SK-N-SH treated with all-trans-retinoic acid at 6 μM for 48 hours (cell line): ENCODE results near the gene KRT39.

Experiments
- ATAC-seq: fragments of 200-7000 bp; cut with Tn5 transposase; 3 replicates; pipeline ENCODE4 v1.9.1; 2020; ENCODE audit warnings: mild to moderate bottlenecking, moderate library complexity
- ARNTL ChIP-seq: fragments of 450-650 bp; formaldehyde crosslinking; IDR thresholded peaks from 2 replicates; pipeline ENCODE4 v1.5.0; 2020; ENCODE audit warnings: low read depth, mild to moderate bottlenecking, moderate library complexity, borderline replicate concordance
- BACH2 ChIP-seq: fragments of 250-450 bp; sonication (Bioruptor Pico); IDR thresholded peaks from 2 replicates; pipeline ENCODE4 v1.9.0; 2021; ENCODE audit warnings: mild to moderate bottlenecking, borderline replicate concordance
- CSDC2 ChIP-seq: fragments of 250-450 bp; sonication (Bioruptor Pico); IDR thresholded peaks from 2 replicates; pipeline ENCODE4 v1.5.0; 2020; ENCODE audit warnings: mild to moderate bottlenecking, moderate library complexity
- GLIS3 ChIP-seq: fragments of 250-450 bp; sonication (Bioruptor Pico); IDR thresholded peaks from 2 replicates; pipeline ENCODE4 v1.5.0; 2020; ENCODE audit warnings: mild to moderate bottlenecking, moderate library complexity
- PPARA ChIP-seq: fragments of 250-450 bp; sonication (Bioruptor Pico); IDR thresholded peaks from 2 replicates; pipeline ENCODE4 v1.5.0; 2020; ENCODE audit warnings: mild to moderate bottlenecking, borderline replicate concordance
- RARB ChIP-seq: fragments of 250-450 bp; sonication (Bioruptor Pico); IDR thresholded peaks from 2 replicates; pipeline ENCODE4 v1.8.0; 2021; ENCODE audit warnings: mild to moderate bottlenecking, moderate library complexity
- SNAI2 ChIP-seq: fragments of 250-450 bp; sonication (Bioruptor Pico); IDR thresholded peaks from 2 replicates; pipeline ENCODE4 v1.5.0; 2020; ENCODE audit warnings: mild to moderate bottlenecking, moderate library complexity
- TCF4 ChIP-seq: fragments of 250-450 bp; sonication (Bioruptor Pico); IDR thresholded peaks from 2 replicates; pipeline ENCODE4 v1.8.0; 2021; ENCODE audit warnings: mild to moderate bottlenecking, moderate library complexity, borderline replicate concordance
- TOX ChIP-seq: fragments of 250-450 bp; sonication (Bioruptor Pico); IDR thresholded peaks from 2 replicates; pipeline ENCODE4 v1.8.0; 2021; ENCODE audit warnings: mild to moderate bottlenecking, moderate library complexity, borderline replicate concordance
- ZC3H10 ChIP-seq: fragments of 250-450 bp; sonication (Bioruptor Pico); IDR thresholded peaks from 2 replicates; pipeline ENCODE4 v1.5.1; 2021; ENCODE audit warnings: mild to moderate bottlenecking, moderate library complexity
- ZFP3 ChIP-seq: fragments of 250-450 bp; sonication (Bioruptor Pico); IDR thresholded peaks from 2 replicates; pipeline ENCODE4 v1.5.0; 2020; ENCODE audit warnings: mild to moderate bottlenecking, moderate library complexity
- ZFP30 ChIP-seq: fragments of 450-650 bp; formaldehyde crosslinking; IDR thresholded peaks from 2 replicates; pipeline ENCODE4 v1.5.0; 2022; ENCODE audit warnings: mild to moderate bottlenecking, moderate library complexity
- ZNF565 ChIP-seq: fragments of 450-650 bp; formaldehyde crosslinking; conservative IDR thresholded peaks from 2 replicates; pipeline ENCODE4 v1.5.0; 2020; ENCODE audit warnings: low read depth, mild to moderate bottlenecking, moderate library complexity
- ZNF70 ChIP-seq: fragments of 450-650 bp; formaldehyde crosslinking; IDR thresholded peaks from 2 replicates; pipeline ENCODE4 v1.5.0; 2020; ENCODE audit warnings: mild to moderate bottlenecking, moderate library complexity
- ZNF8 ChIP-seq: fragments of 450-650 bp; formaldehyde crosslinking; IDR thresholded peaks from 2 replicates; pipeline ENCODE4 v1.5.0; 2020; ENCODE audit warnings: mild to moderate bottlenecking, moderate library complexity
- TF ChIP-seq, protein P1 (sequence below): fragments of 250-450 bp; sonication (Bioruptor Pico); IDR thresholded peaks from 2 replicates; pipeline ENCODE4 v1.5.1; 2021; ENCODE audit warnings: mild to moderate bottlenecking, moderate library complexity
- TF ChIP-seq, protein P2 (sequence below): fragments of 250-450 bp; sonication (Bioruptor Pico); IDR thresholded peaks from 2 replicates; pipeline ENCODE4 v1.5.0; 2020; ENCODE audit warnings: mild to moderate bottlenecking, moderate library complexity
- TF ChIP-seq, protein P3 (sequence below): fragments of 250-450 bp; sonication (Bioruptor Pico); IDR thresholded peaks from 2 replicates; pipeline ENCODE4 v1.8.0; 2020; ENCODE audit warnings: mild to moderate bottlenecking, moderate library complexity, borderline replicate concordance

KRT39 gene

GRCh38 chr17:41010441-41010840 lies 43.7 kb upstream of the KRT39 start:
- no peak for TF ChIP-seq ZNF70 (CRISPR knock-in tag)
- TF ChIP-seq ZFP30 (CRISPR knock-in tag), result no peak
- TF ChIP-seq, protein P1, sequence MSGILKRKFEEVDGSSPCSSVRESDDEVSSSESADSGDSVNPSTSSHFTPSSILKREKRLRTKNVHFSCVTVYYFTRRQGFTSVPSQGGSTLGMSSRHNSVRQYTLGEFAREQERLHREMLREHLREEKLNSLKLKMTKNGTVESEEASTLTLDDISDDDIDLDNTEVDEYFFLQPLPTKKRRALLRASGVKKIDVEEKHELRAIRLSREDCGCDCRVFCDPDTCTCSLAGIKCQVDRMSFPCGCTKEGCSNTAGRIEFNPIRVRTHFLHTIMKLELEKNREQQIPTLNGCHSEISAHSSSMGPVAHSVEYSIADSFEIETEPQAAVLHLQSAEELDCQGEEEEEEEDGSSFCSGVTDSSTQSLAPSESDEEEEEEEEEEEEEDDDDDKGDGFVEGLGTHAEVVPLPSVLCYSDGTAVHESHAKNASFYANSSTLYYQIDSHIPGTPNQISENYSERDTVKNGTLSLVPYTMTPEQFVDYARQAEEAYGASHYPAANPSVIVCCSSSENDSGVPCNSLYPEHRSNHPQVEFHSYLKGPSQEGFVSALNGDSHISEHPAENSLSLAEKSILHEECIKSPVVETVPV (CRISPR knock-in tag), result no peak
- TF ChIP-seq GLIS3 (CRISPR knock-in tag), result no peak
- TF ChIP-seq CSDC2 (CRISPR knock-in tag), result no peak
- TF ChIP-seq, protein P2, sequence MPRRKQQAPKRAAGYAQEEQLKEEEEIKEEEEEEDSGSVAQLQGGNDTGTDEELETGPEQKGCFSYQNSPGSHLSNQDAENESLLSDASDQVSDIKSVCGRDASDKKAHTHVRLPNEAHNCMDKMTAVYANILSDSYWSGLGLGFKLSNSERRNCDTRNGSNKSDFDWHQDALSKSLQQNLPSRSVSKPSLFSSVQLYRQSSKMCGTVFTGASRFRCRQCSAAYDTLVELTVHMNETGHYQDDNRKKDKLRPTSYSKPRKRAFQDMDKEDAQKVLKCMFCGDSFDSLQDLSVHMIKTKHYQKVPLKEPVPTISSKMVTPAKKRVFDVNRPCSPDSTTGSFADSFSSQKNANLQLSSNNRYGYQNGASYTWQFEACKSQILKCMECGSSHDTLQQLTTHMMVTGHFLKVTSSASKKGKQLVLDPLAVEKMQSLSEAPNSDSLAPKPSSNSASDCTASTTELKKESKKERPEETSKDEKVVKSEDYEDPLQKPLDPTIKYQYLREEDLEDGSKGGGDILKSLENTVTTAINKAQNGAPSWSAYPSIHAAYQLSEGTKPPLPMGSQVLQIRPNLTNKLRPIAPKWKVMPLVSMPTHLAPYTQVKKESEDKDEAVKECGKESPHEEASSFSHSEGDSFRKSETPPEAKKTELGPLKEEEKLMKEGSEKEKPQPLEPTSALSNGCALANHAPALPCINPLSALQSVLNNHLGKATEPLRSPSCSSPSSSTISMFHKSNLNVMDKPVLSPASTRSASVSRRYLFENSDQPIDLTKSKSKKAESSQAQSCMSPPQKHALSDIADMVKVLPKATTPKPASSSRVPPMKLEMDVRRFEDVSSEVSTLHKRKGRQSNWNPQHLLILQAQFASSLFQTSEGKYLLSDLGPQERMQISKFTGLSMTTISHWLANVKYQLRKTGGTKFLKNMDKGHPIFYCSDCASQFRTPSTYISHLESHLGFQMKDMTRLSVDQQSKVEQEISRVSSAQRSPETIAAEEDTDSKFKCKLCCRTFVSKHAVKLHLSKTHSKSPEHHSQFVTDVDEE (CRISPR knock-in tag), result no peak
- TF ChIP-seq PPARA, result no peak
- ATAC-seq, result no peak

- TF ChIP-seq, protein P1 (CRISPR knock-in tag), result no peak
- no peak for TF ChIP-seq ARNTL (CRISPR knock-in tag)
- TF ChIP-seq ZNF70 (CRISPR knock-in tag), result no peak
- TF ChIP-seq ZFP3 (CRISPR knock-in tag), result no peak
- TF ChIP-seq SNAI2 (CRISPR knock-in tag), result no peak
- TF ChIP-seq ZNF8 (CRISPR knock-in tag), result no peak
- no peak for TF ChIP-seq RARB (CRISPR knock-in tag)
- no peak for ATAC-seq
These were observed 43.2 kb upstream of the KRT39 start for GRCh38 chr17:41009936-41010335.

DNA sequence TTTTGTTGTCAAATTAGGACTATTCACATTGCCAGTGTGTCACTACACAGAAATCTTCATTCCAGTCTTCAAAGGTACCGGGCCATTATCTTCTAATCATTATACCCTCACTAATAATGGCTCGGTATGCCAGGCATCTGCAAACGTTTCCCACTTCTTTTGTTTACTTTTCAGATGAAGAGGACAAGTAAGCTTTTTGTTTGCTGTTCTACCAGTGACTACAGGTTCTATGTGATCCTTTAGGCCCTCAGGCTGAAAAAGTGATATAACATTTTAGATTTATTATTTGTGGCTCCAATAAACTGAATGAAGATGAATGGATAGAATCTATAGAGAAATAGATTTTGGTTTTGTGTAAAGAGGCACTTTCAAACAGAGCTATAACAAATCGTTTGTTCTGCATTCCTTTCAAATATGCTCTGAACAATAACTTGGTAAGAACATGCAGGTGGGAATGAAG lies 42.6 kb upstream of the KRT39 start:
- TF ChIP-seq, protein P3, sequence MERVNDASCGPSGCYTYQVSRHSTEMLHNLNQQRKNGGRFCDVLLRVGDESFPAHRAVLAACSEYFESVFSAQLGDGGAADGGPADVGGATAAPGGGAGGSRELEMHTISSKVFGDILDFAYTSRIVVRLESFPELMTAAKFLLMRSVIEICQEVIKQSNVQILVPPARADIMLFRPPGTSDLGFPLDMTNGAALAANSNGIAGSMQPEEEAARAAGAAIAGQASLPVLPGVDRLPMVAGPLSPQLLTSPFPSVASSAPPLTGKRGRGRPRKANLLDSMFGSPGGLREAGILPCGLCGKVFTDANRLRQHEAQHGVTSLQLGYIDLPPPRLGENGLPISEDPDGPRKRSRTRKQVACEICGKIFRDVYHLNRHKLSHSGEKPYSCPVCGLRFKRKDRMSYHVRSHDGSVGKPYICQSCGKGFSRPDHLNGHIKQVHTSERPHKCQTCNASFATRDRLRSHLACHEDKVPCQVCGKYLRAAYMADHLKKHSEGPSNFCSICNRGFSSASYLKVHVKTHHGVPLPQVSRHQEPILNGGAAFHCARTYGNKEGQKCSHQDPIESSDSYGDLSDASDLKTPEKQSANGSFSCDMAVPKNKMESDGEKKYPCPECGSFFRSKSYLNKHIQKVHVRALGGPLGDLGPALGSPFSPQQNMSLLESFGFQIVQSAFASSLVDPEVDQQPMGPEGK (CRISPR knock-in tag), result no peak
- TF ChIP-seq GLIS3 (CRISPR knock-in tag) (no peak), ZFP30 (CRISPR knock-in tag) (no peak), ZNF565 (CRISPR knock-in tag) (no peak), ZC3H10 (CRISPR knock-in tag) (no peak), ZFP3 (CRISPR knock-in tag) (no peak), TCF4 (CRISPR knock-in tag) (no peak), ARNTL (CRISPR knock-in tag) (no peak), CSDC2 (CRISPR knock-in tag) (no peak), ZNF8 (CRISPR knock-in tag) (no peak), BACH2 (CRISPR knock-in tag) (no peak), ZNF70 (CRISPR knock-in tag) (no peak), TOX (CRISPR knock-in tag) (no peak)
- TF ChIP-seq, protein P2 (CRISPR knock-in tag), result no peak
- TF ChIP-seq, protein P1 (CRISPR knock-in tag), result no peak
- no peak for ATAC-seq
